Glutamatergic neuron (in vitro differentiated cells): ENCODE data around the gene STOX2. TPM values are rescaled to one million over a fixed set of nuclear protein-coding genes. Genes with fewer than 3 reads are reported as not detected.

Experiments used
- DNase-seq: peaks from one replicate; pipeline ENCODE4 v3.0.0; 2022
- H3K27ac Mint-ChIP-seq: one replicate; pipeline ENCODE4 v1.8.0; 2020; ENCODE audit warnings: mild to moderate bottlenecking, mixed read lengths, inconsistent platforms; ENCODE audit not compliant: unreplicated experiment
- H3K27me3 Mint-ChIP-seq: one replicate; pipeline ENCODE4 v1.8.0; 2020; ENCODE audit warnings: mild to moderate bottlenecking, moderate library complexity, mixed read lengths, inconsistent platforms; ENCODE audit not compliant: unreplicated experiment
- H3K36me3 Mint-ChIP-seq: one replicate; pipeline ENCODE4 v1.8.0; 2020; ENCODE audit warnings: mild to moderate bottlenecking, mixed read lengths, inconsistent platforms; ENCODE audit not compliant: unreplicated experiment
- H3K4me1 Mint-ChIP-seq: one replicate; pipeline ENCODE4 v1.8.0; 2020; ENCODE audit warnings: mild to moderate bottlenecking, low read depth, mixed read lengths, inconsistent platforms; ENCODE audit not compliant: unreplicated experiment
- H3K4me3 Mint-ChIP-seq: one replicate; pipeline ENCODE4 v1.8.0; 2020; ENCODE audit warnings: mild to moderate bottlenecking, mixed read lengths, inconsistent platforms; ENCODE audit not compliant: unreplicated experiment
- H3K9me3 Mint-ChIP-seq: one replicate; pipeline ENCODE4 v1.8.0; 2020; ENCODE audit warnings: mild to moderate bottlenecking, moderate library complexity, mixed read lengths, inconsistent platforms; ENCODE audit not compliant: unreplicated experiment
- total RNA-seq: library from RNA; stranded (reverse); fragmentation: NEBNext Ultra II Directional; extraction: Animal tissue kit (Norgen Biotek cat#: 25700); gene quantifications from one replicate; pipeline ENCODE4 v1.2.1, GENCODE V29; 2021; ENCODE audit not compliant: unreplicated experiment
- TF ChIP-seq, protein P1 (sequence below): fragments of 200-600 bp; sonication (generic); IDR thresholded peaks from one replicate; pipeline ENCODE4 v1.5.0; 2021; ENCODE audit not compliant: partially characterized antibody, unreplicated experiment

Gene STOX2
- total RNA-seq, 1 donor from 2014 or later: 26.7 TPM

DNA sequence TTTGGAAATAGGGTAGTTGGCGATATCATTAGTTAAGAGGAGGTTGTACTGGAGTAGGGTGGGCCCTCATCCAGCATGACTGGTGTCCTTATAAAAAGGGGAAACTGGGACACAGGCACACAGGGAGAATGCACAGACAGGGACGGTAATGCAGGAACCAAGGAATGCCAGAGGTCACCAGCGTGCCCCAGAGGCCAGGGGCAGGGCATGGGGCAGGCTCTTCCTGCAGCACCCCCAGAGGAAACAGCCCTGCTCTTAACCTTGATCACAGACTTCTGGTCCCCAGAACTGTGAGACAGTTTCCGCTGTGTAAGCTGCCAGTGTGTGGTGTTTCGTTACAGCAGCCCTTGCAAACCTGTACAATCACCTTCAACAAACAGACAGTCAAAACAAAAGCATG lies 15.9 kb upstream of the STOX2 start:
- Mint-ChIP-seq H3K27ac (no peak overlapping the region), H3K4me3 (no peak overlapping the region), H3K9me3 (peaks cover 2% of the 10 kb centered on the region), H3K27me3 (peaks cover 4% of the 10 kb centered on the region), H3K36me3 (peaks cover 4% of the 10 kb centered on the region), H3K4me1 (no peaks in the 10 kb centered on the region)
- DNase-seq: no peak
- TF ChIP-seq, protein P1, sequence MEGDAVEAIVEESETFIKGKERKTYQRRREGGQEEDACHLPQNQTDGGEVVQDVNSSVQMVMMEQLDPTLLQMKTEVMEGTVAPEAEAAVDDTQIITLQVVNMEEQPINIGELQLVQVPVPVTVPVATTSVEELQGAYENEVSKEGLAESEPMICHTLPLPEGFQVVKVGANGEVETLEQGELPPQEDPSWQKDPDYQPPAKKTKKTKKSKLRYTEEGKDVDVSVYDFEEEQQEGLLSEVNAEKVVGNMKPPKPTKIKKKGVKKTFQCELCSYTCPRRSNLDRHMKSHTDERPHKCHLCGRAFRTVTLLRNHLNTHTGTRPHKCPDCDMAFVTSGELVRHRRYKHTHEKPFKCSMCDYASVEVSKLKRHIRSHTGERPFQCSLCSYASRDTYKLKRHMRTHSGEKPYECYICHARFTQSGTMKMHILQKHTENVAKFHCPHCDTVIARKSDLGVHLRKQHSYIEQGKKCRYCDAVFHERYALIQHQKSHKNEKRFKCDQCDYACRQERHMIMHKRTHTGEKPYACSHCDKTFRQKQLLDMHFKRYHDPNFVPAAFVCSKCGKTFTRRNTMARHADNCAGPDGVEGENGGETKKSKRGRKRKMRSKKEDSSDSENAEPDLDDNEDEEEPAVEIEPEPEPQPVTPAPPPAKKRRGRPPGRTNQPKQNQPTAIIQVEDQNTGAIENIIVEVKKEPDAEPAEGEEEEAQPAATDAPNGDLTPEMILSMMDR: no peak

DNA sequence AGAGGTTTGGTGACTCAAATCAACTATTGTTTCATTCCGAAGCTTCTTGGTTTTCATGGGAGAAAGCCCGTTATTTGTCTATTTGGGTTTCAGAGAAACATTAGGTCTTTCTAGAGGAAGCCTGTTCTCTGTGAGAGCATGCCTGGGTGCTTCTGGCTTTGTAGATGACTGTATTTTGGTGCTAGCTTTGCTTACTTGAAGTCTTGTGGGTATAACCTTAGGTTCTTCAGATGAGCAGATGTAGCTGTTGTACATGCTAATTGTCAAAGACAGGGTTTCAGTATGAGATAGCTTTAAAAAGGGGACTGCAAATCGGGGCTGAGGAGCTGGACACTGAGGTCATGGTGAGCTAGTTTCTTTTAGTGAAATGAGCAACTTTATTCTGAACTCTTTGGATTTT lies 7.9 kb upstream of the STOX2 start:
- Mint-ChIP-seq H3K4me1 (no peaks in the 10 kb centered on the region), H3K27ac (no peak overlapping the region), H3K36me3 (peaks cover 20% of the 10 kb centered on the region), H3K4me3 (no peak overlapping the region), H3K9me3 (no peaks in the 10 kb centered on the region), H3K27me3 (no peaks in the 10 kb centered on the region)
- no peak for DNase-seq
- TF ChIP-seq, protein P1: no peak

DNA sequence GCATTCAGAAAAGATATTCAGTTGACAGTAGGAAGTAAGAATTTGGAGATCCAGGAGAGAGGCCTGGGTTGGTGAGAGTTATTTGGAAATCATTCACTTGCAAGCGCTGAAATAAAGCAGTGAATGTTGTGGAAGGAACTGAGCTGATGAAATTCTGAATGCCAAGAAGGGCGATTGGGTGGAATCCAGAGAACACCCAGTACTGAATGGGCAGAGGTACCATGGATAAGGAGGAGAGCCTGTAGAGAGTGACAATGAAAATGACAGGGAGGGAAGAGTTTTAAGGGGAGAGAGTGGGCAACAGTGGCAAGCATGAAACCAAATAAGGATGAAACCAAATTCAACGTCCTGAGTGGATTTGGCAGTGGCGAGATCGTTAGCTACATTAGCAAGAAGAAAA lies 6.7 kb upstream of the STOX2 start:
- H3K4me1 Mint-ChIP-seq: no peaks in the 10 kb centered on the region

DNA sequence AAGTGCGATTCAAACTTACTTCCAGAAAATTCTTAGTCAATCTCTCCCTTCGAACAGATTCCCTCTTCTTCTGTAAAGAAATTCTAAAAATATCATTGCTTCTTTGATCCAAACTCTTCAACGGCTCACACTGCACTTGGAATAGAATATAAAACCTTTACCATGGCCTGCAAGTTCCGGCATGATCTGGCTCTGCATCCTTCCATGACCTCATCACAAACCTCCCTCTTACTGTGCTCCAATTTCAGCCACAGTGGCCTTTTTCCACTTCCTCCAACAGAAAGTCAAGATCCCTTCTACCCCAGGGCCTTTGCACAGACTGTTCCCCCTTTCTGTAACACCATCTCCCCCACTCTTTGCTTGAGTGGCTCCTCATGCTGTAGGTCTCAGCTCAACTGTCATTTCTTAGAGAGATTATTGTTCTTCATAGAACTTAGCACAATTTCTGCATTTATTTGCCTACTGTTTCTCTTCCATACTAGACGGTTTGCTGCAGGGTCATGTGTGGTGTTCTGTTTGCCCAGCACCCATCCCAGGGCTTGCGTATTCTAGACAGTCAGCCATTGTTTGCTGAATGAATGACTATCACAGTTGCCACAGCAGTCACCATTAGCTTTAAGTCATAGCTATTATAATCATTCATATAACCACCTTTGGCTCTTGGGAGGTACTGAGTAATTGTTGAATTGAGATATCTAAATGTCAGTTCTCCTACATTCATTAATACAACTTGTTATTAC lies 1.9 kb upstream of the STOX2 start:
- Mint-ChIP-seq H3K4me3 (no peak overlapping the region), H3K9me3 (peaks cover 12% of the 10 kb centered on the region), H3K36me3 (peaks cover 23% of the 10 kb centered on the region), H3K27ac (no peak overlapping the region), H3K27me3 (peaks cover 6% of the 10 kb centered on the region), H3K4me1 (peaks cover 2% of the 10 kb centered on the region)
- no peak for DNase-seq
- TF ChIP-seq, protein P1: no peak

More for the DNA sequence above, 6.7 kb upstream of the STOX2 start:
- no peak for DNase-seq
- TF ChIP-seq, protein P1: no peak
- Mint-ChIP-seq H3K27me3 (peaks cover 2% of the 10 kb centered on the region), H3K4me3 (no peak overlapping the region), H3K9me3 (no peaks in the 10 kb centered on the region), H3K36me3 (peaks cover 23% of the 10 kb centered on the region), H3K27ac (no peak overlapping the region)
